GM10847 (cell line): ENCODE data around the gene ZKSCAN4.

ENCODE experiments used
- POLR2A ChIP-seq: IDR thresholded peaks from 2 replicates; pipeline ENCODE4 v1.6.1; 2011; ENCODE audit not compliant: insufficient read length; ENCODE audit errors: extremely low read depth

ZKSCAN4 gene

DNA sequence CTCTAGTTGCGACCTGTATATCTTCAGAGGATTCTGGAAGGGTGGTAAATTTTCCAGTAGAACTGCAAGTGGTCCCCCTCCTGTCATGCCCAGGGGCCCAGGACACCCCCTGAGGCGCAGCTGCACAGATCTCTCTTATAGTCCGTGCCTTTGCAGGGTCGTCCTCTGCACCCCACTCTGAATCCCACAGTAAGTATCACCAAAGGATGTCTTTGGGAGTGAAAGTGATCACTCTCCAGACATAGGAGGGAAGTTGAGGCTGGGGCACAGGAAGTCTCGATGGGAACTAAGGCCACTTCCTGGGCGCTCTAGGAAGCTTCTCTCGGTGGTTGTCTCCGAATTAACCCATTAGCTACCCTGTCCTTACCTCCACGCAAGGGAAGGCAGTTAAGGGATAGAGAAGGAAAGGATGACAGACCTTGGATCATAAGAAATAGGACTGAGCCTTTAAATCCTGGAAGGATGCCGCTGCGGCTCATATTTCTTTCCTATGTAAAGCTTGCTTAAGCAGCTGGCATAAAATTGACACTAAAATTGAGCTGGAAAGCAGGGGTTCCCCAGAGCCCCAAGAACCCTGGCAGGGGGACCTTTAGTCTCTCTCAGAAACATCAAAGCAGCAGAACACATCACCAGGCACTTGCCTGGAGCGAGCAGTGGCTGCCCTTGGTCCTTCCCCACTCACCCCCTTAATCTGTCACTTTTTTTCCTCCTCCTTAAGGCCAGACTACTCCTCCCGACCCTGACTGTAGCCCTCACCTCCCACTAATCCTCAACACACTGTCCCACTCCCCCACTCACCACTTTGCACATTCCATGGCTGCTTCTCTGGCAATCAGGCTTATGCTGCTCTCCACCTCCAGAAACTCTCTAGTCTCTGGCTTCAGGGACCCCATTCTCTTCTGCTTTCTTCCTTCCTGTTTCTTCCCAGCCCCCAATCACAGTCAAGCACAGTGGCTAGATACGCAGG, at the start of gene ZKSCAN4:
Gene ZKSCAN4 (minus strand): TSS at position 261 of the 967 bp plus-strand sequence. CDS start 289 bp downstream, outside the sequence.
- no peak for TF ChIP-seq POLR2A

DNA sequence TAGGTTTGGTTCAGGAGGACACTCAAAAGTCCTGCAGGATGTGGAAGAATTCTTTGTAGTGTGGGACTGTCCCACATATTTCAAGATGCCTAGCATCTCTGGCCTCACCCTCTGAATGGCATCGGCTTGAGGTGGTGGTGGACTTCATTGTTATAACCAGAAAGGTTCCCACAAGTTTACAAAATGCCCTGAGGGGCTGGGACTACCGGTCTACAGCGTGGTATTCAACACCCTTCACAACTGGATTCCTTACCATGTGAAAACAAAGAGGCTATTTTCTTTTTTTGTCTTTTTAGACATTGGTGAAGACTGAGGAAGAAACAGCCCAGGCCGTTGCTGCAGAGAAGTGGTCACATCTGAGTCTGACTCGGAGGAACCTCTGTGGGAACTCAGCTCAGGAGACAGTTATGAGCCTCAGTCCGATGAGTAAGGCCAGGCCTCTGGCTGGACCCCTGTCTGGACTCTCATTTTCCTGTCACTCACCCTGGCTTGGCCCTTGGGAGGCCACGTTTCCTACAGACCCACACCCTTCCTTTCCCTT, 44.5 kb upstream of the ZKSCAN4 start:
- TF ChIP-seq POLR2A, result no peak

DNA sequence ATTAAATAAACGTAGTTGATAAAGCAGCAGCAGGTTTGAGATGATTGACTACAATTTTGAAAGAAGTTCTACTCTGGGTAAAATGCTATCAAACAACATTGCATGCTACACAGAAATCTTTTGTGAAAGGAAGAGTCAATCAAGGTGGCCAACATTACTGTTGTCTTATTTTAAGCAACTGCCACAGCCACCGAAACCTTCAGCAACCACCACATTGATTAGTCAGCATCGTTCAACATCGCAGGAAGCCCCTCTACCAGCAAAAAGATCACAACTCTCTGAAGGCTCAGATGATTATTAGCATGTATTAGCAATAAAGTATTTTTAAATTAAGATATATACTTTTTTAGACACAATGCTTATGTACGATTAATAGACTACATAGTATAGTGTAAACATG, 43.3 kb upstream of the ZKSCAN4 start:
- TF ChIP-seq POLR2A, result no peak

DNA sequence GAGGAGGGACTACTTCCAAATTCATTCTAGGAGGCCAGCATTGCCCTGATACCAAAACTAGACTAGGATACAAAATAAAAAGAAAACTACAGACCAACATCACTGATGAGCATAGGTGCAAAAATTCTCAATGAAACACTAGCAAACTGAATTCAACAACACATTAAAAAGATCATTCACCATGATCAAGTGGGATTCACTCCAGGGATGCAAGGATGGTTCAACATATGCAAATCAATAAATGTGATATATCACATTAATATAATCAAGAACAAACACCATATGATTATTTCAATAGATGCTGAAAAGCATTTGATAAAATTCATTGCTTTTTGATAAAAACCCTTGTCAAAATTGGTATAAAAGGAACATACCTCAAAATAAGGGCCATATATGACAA, 39.5 kb upstream of the ZKSCAN4 start:
- no peak for TF ChIP-seq POLR2A

DNA sequence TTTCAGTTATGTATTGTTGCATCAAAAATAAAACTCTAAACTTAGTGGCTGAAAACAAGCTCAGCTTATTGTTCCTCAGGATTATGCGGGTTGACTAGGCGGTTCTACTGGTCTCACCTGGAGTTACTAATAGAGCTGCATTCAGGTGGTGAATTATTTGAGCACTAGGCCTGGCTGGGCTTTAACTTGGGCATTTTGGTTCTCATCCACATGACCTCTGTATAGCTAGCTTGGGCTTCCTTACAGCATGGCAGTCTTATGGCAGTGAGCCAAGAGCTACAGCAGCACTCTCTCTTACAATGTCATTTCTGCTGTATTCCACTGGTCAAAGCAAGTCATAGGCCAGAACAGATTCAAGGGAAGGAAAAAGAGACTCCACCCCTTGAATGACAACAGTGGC, 30.9 kb upstream of the ZKSCAN4 start:
- no peak for TF ChIP-seq POLR2A

DNA sequence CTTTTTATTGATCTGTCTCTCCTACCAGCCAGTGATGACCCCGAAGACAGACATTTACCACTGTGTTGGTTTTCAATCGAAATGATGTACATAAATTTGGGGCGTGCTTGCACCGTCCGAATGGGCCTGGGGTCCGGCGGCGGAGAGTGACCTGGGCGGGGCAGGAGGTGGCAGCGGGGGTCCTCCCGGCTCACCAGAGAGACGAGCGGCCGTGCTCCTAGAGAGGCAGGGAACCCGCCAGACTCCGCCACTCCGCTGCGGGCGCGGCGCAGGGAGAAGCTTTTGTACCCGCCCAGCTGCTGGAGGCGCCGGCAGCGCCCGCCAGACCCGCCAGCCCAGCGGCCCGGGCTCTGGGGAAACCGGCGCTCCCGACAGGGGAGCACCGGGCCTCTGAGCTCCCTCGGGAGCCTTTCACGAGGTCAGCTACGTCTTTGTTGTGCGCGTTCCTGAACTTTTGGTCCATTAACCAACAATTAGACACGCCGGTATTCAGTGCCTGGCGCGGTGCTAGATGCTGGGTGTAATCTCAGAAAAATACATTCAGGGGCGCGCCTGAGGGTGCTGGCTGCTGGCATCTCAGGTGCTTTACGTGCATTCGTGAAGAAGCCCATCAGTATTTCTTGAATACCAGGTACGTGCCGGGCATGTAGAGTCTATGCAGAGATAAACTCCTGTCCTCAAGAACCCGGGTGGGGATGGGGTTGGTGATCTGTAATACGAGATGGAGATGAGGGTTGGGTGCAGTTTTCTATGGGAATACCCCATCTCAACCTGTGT, 29.4 kb upstream of the ZKSCAN4 start, which contains the start of gene PGBD1:
Gene PGBD1 (plus strand): TSS at position 285 of the 777 bp plus-strand sequence. CDS start 2,242 bp downstream, outside the sequence.
- TF ChIP-seq POLR2A, result peak; percentile 46

DNA sequence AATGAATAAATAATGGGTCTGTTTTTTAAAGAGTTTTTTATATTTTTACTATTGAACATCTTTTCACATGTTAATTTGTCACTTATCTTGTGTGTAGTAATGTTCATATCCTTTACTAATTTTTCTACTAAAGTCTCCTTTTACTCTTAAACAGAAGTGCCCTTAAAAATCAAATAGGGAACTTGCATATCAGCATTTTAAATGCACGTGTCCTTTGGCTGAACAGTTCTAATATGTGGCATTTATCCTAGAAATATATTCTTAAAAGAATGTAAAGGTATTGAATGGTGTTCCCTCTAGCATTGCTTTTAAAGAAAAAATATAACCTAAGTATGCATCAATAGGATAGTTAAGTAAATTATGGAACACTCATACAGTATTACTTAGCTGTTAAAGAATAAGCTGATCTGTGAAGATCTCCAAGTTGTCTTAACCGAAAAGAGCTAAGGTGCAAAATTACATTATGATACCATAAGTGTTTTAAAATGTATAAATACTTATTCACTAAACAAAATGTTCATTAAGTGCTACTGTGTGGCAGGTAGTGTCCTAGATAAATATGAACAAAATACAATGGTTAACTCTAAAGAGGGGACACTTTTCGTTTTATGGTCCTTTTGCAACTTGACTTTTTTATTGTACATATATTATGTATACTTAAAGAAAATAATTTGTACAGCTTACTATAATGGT, 28.7 kb upstream of the ZKSCAN4 start:
- no peak for TF ChIP-seq POLR2A

DNA sequence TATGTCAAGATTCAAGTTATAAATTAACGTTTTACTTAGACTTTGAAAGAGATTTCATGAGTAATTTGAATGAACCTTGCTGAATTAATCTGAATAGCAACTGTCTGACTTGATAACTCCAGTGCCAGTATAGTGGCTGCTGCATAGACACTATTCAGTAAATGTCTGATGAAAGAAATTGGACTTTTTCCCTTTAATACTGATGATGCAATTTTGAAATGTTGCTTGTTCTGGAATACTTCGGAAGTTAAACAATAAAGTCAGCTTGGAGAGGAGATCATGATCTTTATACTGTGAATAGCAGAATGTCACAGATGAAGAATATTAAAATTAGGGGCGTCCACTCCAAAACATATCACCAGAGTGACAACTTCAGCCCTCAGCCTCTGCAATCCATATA, 25.7 kb upstream of the ZKSCAN4 start:
- TF ChIP-seq POLR2A, result no peak

DNA sequence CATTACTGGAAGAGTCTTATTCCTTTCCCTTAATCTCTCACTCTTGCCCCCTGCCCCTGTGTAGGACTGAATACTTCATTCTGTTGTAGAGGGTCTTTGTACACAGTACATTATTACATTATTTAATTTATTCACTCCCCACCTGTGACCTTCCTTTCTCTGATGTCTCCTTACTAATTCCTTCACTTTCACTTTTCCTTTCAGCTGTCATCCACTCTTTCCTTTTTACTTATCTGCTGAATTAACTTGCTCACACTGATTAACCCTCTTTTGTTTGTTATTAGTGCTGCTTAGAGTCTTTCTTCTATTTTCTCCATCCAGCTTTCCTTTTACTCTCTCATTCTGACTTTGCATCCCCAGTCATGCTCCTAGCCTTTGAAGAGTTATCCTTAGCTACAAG, 22.8 kb upstream of the ZKSCAN4 start:
- TF ChIP-seq POLR2A, result no peak

DNA sequence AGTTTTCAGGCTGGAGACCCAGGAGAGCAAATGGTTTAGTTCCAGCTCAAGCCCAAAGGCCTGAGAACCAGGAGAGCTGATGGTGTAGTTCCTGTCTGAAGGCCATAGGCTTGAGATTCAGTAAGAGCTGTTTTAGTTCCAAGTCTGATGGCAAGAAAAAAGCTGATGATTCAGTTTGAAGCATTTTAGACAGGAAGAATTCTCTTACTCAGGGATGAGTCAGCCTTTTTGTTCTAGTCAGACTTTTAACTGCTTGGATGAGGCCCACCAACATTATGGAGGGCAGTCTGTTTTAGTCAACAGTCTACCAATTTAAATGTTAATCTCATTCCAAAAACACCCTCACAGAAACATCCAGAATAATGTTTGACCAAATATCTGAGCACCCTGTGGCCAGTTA, 17.4 kb upstream of the ZKSCAN4 start:
- TF ChIP-seq POLR2A, result no peak

DNA sequence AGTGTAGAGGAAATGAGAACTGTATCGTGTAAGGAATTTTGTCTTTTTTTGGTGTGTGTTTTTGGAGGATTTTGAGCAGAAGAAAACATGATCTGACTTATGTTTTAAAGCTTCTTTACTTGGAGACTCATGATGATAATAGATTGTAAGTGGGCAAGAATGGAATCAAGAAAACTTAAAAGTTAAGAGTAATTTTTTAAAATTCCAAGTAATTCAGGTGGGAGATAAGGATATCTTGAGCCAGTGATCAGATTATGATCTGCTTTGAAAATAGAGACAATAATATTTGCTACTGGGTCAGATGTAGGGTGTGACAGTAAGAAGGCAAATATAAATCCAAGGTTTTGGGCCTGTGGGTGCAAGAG, 15.6 kb upstream of the ZKSCAN4 start:
- TF ChIP-seq POLR2A, result no peak

DNA sequence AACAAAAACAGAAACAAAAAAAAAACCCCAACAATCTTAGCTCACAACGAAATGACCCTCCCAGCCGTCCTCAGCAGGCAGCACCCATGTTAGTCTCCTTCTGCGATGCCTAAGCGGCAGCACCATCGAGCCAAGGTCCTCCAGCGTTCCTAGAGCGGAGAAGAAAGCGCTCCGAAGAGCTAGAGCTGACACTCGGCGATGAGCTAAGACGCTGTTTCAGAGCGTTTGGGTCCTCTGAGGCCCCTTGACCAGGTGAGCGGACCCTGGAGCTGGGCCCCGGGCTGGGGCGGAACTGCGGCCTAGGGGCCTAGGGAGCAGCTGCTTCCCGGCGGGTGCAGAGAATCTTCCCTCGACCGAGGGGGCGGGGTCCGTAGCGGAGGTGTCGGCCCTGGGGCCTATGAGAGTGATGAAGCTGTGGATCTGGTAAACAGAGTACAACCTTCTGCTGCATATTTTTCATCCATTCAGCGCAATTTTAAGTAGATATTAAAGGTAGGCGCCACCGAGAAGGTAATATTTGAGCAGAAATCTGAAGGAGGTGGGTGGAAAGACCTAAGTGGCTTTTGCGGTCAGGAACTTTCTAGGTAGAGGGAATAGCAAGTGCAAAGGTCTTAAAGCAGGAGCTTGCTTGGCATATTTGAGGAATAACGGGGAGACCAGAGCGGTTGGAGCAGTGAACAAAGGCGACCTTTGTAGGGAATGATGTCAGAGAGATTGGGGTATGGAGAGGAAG, 15.1 kb upstream of the ZKSCAN4 start, which contains the start of gene ZSCAN26:
Gene ZSCAN26 (plus strand): TSS at position 182 of the 733 bp plus-strand sequence. CDS start 4,777 bp downstream, outside the sequence.
- TF ChIP-seq POLR2A, result peak; percentile 40

DNA sequence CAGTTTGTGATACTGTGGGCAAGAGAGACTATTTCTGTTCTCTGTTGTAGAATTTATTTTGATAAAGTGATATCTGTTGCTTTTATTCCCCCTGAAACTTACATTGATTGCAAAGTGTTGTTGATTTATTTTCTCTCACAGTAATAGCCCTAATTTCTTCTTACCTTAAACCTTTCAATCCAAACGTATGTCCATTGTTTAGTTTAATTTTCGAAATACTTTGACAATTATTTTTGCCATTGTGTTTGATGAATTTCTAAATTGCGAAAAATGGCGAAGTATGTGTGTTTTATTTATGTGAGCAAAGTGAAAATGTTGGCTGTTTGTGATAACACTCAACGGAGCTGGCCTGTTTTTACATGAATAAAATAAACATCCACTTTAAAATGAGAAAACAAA, 14.5 kb upstream of the ZKSCAN4 start:
- TF ChIP-seq POLR2A, result no peak

DNA sequence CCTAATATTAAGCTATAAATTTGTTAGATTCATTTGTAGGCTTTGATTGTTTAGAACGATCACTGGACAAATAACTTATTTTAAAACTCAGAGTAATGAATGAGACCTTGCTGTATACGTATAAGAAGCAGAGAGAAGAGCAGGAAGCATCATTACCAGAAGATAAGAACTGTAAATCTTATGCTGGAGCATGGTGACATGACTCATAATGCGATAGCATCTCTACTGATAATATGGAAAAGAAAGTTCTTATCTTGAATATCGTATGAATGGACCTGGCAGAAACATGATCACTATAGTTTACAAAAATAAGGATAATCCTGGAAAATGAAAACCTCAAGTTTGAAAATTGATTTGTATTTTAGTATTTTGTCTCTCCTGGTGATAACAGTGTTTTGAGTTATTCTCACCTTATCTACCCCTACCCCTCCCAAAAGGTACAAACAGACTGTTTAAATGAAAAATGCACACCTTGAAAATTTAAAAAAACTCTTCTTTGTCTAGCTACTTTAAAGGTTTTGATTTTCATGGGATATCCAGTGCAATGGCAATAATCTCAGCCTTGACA, 12.8 kb upstream of the ZKSCAN4 start:
- no peak for TF ChIP-seq POLR2A
